HepG2 (cell line): Measurements from ENCODE around the gene EIF4EBP3. TPM values are rescaled to one million over a fixed set of nuclear protein-coding genes. Genes with fewer than 3 reads are reported as not detected.

ENCODE experiments used
- ATF7-NPFF ChIP-seq: sonication (generic); formaldehyde crosslinking; IDR thresholded peaks from 2 replicates; pipeline ENCODE4 v1.8.1; 2023; ENCODE audit warnings: mild to moderate bottlenecking, low read depth, missing genetic modification reagents, moderate library complexity
- BCL6 ChIP-seq: IDR thresholded peaks from 2 replicates; pipeline ENCODE4 v1.6.1; 2016; ENCODE audit warnings: missing genetic modification reagents, missing compliant biosample characterization
- BRF2 ChIP-seq: sonication (generic); formaldehyde crosslinking; IDR thresholded peaks from 2 replicates; pipeline ENCODE4 v1.8.1; 2022; ENCODE audit warnings: mild to moderate bottlenecking, missing genetic modification reagents
- CBX5 ChIP-seq: sonication (generic); formaldehyde crosslinking; IDR thresholded peaks from 2 replicates; pipeline ENCODE4 v1.4.0; 2020; ENCODE audit warnings: missing genetic modification reagents, borderline replicate concordance
- FOXC1 ChIP-seq: sonication (generic); formaldehyde crosslinking; IDR thresholded peaks from 2 replicates; pipeline ENCODE4 v1.8.0; 2022; ENCODE audit warnings: mild to moderate bottlenecking, missing genetic modification reagents, borderline replicate concordance
- HNRNPUL1 ChIP-seq: fragments of 200-400 bp; formaldehyde crosslinking; IDR thresholded peaks from 2 replicates; pipeline ENCODE4 v1.6.1; 2017; ENCODE audit warnings: low read depth, mild to moderate bottlenecking, low read length, moderate library complexity
- MLLT10 ChIP-seq: sonication (generic); formaldehyde crosslinking; IDR thresholded peaks from 2 replicates; pipeline ENCODE4 v1.4.0; 2020; ENCODE audit warnings: missing genetic modification reagents
- NR2F1 ChIP-seq, 2 experiments: fragments of 450-650 bp in 1 of 2; formaldehyde crosslinking in 1 of 2; IDR thresholded peaks; 2 replicates each; pipeline versions ENCODE4 v1.5.0 to v1.6.1; 2016 to 2020; ENCODE audit warnings: mild to moderate bottlenecking in 1 of 2, missing compliant biosample characterization in 1 of 2, missing genetic modification reagents in 1 of 2, moderate library complexity in 1 of 2
- POLR2AphosphoS5 ChIP-seq: IDR thresholded peaks from 2 replicates; pipeline ENCODE4 v1.6.1; 2012; ENCODE audit warnings: low read depth, low read length
- RCOR2 ChIP-seq: IDR thresholded peaks from 2 replicates; pipeline ENCODE4 v1.6.1; 2016; ENCODE audit warnings: missing biosample characterization, missing genetic modification reagents
- SMYD3 ChIP-seq: sonication (generic); formaldehyde crosslinking; IDR thresholded peaks from 2 replicates; pipeline ENCODE4 v1.8.1; 2023; ENCODE audit warnings: mild to moderate bottlenecking, missing genetic modification reagents
- ZBTB7B ChIP-seq: sonication (generic); formaldehyde crosslinking; IDR thresholded peaks from 2 replicates; pipeline ENCODE4 v1.4.0; 2020; ENCODE audit warnings: missing genetic modification reagents
- ZC3H13 ChIP-seq: sonication (generic); formaldehyde crosslinking; IDR thresholded peaks from 2 replicates; pipeline ENCODE4 v1.8.1; 2023; ENCODE audit warnings: mild to moderate bottlenecking, missing genetic modification reagents, moderate library complexity
- ZFP90 ChIP-seq: sonication (generic); formaldehyde crosslinking; IDR thresholded peaks from 2 replicates; pipeline ENCODE4 v1.8.0; 2022; ENCODE audit warnings: missing genetic modification reagents, mild to moderate bottlenecking, inconsistent platforms, borderline replicate concordance
- ZNF431 ChIP-seq: sonication (generic); formaldehyde crosslinking; IDR thresholded peaks from 2 replicates; pipeline ENCODE4 v1.9.0; 2022; ENCODE audit warnings: missing genetic modification reagents, low read depth, mild to moderate bottlenecking, borderline replicate concordance
- ZNF577 ChIP-seq: sonication (generic); formaldehyde crosslinking; IDR thresholded peaks from 2 replicates; pipeline ENCODE4 v1.4.0; 2020; ENCODE audit warnings: mild to moderate bottlenecking, low read depth, missing genetic modification reagents, borderline replicate concordance
- ZNF597 ChIP-seq: sonication (generic); formaldehyde crosslinking; IDR thresholded peaks from 2 replicates; pipeline ENCODE4 v1.5.0; 2020; ENCODE audit warnings: missing genetic modification reagents
- ZNF678 ChIP-seq: sonication (generic); formaldehyde crosslinking; IDR thresholded peaks from 2 replicates; pipeline ENCODE4 v1.4.0; 2020; ENCODE audit warnings: mild to moderate bottlenecking, missing genetic modification reagents
- ZNF766 ChIP-seq: sonication (generic); formaldehyde crosslinking; IDR thresholded peaks from 2 replicates; pipeline ENCODE4 v1.5.0; 2020; ENCODE audit warnings: missing genetic modification reagents, borderline replicate concordance
- ZSCAN29 ChIP-seq: sonication (generic); formaldehyde crosslinking; conservative IDR thresholded peaks from 2 replicates; pipeline ENCODE4 v1.4.0; 2020; ENCODE audit warnings: mild to moderate bottlenecking, missing genetic modification reagents
- polyA plus RNA-seq, 8 experiments: library from polyadenylated mRNA; depleted of rRNA in 3 of 8; stranded (reverse) in 7 of 8; unstranded in 1 of 8; fragments of >200 nt; fragmentation: Illumina TruSeq in 4 of 8; extraction: Trizol in 4 of 8; gene quantifications; 2 replicates each; pipeline versions ENCODE4 v1.2.1 to v1.2.3, GENCODE V29; 2011 to 2016; ENCODE audit warnings: low read depth in 4 of 8, missing spikeins in 1 of 8, mixed read lengths in 1 of 8; ENCODE audit not compliant: insufficient read depth in 1 of 8
- total RNA-seq, 5 experiments: library from RNA; depleted of rRNA; stranded (reverse); fragments of >200 nt; fragmentation: Illumina TruSeq; extraction: Trizol; gene quantifications; 2 replicates each; pipeline ENCODE4 v1.2.3, GENCODE V29; 2016; ENCODE audit warnings: low read depth in 1 of 5
- TF ChIP-seq, protein P1 (sequence below): fragments of 450-650 bp; IDR thresholded peaks from 2 replicates; pipeline ENCODE4 v1.6.1; 2017; ENCODE audit warnings: mild to moderate bottlenecking
- TF ChIP-seq, protein P2 (sequence below): sonication (generic); formaldehyde crosslinking; conservative IDR thresholded peaks from 2 replicates; pipeline ENCODE4 v1.4.0; 2020; ENCODE audit warnings: missing genetic modification reagents

The EIF4EBP3 gene
- total and polyA plus RNA-seq, 2 of the 13 experiments (the other 11 are each of a cell fraction or from before 2014, with no cell fraction given), result 0.61 to 1.7 TPM

DNA sequence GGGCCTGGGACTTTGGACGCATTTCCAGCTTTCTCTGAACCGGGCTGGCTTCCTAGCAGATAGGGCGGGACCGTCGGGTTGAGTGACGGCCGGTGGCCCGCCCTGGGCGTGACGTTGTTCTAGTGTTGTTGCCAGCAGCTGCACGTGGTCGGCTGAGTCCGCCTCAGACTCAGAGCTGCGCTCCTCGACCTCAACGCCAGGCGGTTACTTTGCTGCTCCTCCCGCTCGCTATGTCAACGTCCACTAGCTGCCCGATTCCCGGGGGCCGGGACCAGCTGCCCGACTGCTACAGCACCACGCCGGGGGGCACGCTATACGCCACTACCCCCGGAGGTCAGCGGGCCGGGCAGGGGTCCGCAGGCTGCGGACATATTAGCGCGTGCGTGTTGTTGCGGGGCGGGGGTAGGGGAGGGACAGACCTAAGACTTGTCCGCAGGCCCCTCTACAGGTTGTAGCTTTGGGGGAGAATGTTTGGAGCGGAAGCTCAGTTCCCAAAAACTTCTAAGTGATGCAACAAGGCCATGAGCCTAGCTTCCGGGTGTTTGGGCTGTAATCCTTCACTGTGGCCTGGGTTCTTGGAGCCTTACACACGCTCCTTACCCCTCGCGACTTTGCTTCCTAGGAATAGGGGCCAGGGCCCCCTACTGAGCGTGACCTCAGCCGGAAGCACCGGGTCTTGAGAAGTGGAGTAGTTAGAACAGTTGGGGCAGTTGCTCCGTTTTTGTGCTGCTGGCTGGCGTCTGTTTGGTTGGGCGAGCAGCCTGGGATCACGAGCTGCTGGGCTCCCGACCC lies at the start of gene EIF4EBP3 (continued):
- TF ChIP-seq BCL6 (peak; percentile 78), ZNF431 (CRISPR knock-in tag) (0 out of 2 replicates have a peak, but pooled peaks have one; percentile 46), BRF2 (CRISPR knock-in tag) (peak; percentile 89; the same call in 1 of the 2 replicates), RCOR2 (no peak), ZNF597 (CRISPR knock-in tag) (no peak), FOXC1 (CRISPR knock-in tag) (peak; percentile 56; the same call in 1 of the 2 replicates), NR2F1 (CRISPR knock-in tag; IDR thresholded peaks at IDR 0.05) (no peak), ZNF766 (CRISPR knock-in tag) (no peak), ZNF577 (CRISPR knock-in tag) (no peak), HNRNPUL1 (no peak), ZC3H13 (CRISPR knock-in tag) (no peak), ZFP90 (CRISPR knock-in tag) (peak; percentile 51; the same call in 1 of the 2 replicates), ZBTB7B (CRISPR knock-in tag) (no peak), CBX5 (CRISPR knock-in tag) (peak; percentile 75; the same call in 1 of the 2 replicates), ZSCAN29 (CRISPR knock-in tag) (no peak), ATF7-NPFF (CRISPR knock-in tag) (peak; percentile 60; the same call in 1 of the 2 replicates), POLR2AphosphoS5 (peak; percentile 60; the same call in 1 of the 2 replicates), MLLT10 (no peak), SMYD3 (CRISPR knock-in tag) (peak; percentile 27; the same call in 1 of the 2 replicates), ZNF678 (no peak)
- TF ChIP-seq, protein P1, sequence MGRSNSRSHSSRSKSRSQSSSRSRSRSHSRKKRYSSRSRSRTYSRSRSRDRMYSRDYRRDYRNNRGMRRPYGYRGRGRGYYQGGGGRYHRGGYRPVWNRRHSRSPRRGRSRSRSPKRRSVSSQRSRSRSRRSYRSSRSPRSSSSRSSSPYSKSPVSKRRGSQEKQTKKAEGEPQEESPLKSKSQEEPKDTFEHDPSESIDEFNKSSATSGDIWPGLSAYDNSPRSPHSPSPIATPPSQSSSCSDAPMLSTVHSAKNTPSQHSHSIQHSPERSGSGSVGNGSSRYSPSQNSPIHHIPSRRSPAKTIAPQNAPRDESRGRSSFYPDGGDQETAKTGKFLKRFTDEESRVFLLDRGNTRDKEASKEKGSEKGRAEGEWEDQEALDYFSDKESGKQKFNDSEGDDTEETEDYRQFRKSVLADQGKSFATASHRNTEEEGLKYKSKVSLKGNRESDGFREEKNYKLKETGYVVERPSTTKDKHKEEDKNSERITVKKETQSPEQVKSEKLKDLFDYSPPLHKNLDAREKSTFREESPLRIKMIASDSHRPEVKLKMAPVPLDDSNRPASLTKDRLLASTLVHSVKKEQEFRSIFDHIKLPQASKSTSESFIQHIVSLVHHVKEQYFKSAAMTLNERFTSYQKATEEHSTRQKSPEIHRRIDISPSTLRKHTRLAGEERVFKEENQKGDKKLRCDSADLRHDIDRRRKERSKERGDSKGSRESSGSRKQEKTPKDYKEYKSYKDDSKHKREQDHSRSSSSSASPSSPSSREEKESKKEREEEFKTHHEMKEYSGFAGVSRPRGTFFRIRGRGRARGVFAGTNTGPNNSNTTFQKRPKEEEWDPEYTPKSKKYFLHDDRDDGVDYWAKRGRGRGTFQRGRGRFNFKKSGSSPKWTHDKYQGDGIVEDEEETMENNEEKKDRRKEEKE, result no peak
- TF ChIP-seq, protein P2, sequence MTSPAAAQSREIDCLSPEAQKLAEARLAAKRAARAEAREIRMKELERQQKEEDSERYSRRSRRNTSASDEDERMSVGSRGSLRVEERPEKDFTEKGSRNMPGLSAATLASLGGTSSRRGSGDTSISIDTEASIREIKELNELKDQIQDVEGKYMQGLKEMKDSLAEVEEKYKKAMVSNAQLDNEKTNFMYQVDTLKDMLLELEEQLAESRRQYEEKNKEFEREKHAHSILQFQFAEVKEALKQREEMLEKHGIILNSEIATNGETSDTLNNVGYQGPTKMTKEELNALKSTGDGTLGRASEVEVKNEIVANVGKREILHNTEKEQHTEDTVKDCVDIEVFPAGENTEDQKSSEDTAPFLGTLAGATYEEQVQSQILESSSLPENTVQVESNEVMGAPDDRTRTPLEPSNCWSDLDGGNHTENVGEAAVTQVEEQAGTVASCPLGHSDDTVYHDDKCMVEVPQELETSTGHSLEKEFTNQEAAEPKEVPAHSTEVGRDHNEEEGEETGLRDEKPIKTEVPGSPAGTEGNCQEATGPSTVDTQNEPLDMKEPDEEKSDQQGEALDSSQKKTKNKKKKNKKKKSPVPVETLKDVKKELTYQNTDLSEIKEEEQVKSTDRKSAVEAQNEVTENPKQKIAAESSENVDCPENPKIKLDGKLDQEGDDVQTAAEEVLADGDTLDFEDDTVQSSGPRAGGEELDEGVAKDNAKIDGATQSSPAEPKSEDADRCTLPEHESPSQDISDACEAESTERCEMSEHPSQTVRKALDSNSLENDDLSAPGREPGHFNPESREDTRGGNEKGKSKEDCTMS (CRISPR knock-in tag), result no peak
